Astrocyte (in vitro differentiated cells and primary cell): ENCODE measurements around the gene SPTBN5. TPM values are rescaled to one million over a fixed set of nuclear protein-coding genes. Genes with fewer than 3 reads are reported as not detected.

Source experiments
- DNase-seq: peaks from one replicate; pipeline ENCODE4 v3.0.0-alpha.2; 2010; ENCODE audit warnings: low read depth
- FAIRE-seq: peaks from 2 replicates; lab custom pipeline; 2011; peaks lifted over from hg19 to GRCh38; lab: Jason Lieb, UNC
- H2AFZ ChIP-seq: 2 replicates; pipeline ENCODE4 v1.6.0; 2012; ENCODE audit warnings: low read depth, low read length, inconsistent platforms
- H3K27ac ChIP-seq: 2 replicates; pipeline ENCODE4 v1.5.1; 2011; ENCODE audit warnings: low read depth, low read length, inconsistent platforms
- H3K27me3 ChIP-seq: 2 replicates; pipeline ENCODE4 v1.6.0; 2011; ENCODE audit warnings: low read length, inconsistent platforms; ENCODE audit not compliant: insufficient read depth
- H3K36me3 ChIP-seq: 2 replicates; pipeline ENCODE4 v1.5.1; 2011; ENCODE audit warnings: low read length, inconsistent platforms; ENCODE audit not compliant: insufficient read depth
- H3K4me1 ChIP-seq: 2 replicates; pipeline ENCODE4 v1.5.1; 2011; ENCODE audit warnings: low read length, inconsistent platforms; ENCODE audit not compliant: insufficient read depth
- H3K4me2 ChIP-seq: 2 replicates; pipeline ENCODE4 v1.6.0; 2012; ENCODE audit warnings: low read length, inconsistent platforms
- H3K4me3 ChIP-seq: 2 replicates; pipeline ENCODE4 v1.5.1; 2011; ENCODE audit warnings: low read depth, mild to moderate bottlenecking, low read length, inconsistent platforms; ENCODE audit not compliant: insufficient read depth
- H3K79me2 ChIP-seq: 2 replicates; pipeline ENCODE4 v1.6.0; 2012; ENCODE audit warnings: mild to moderate bottlenecking, low read length, inconsistent platforms; ENCODE audit not compliant: insufficient read depth
- H3K9ac ChIP-seq: 2 replicates; pipeline ENCODE4 v1.6.0; 2012; ENCODE audit warnings: mild to moderate bottlenecking, low read length, inconsistent platforms
- H3K9me3 ChIP-seq: 2 replicates; pipeline ENCODE4 v1.5.1; 2012; ENCODE audit warnings: low read depth, mild to moderate bottlenecking, low read length, inconsistent platforms; ENCODE audit not compliant: insufficient read depth
- H4K20me1 ChIP-seq: 2 replicates; pipeline ENCODE4 v1.6.0; 2012; ENCODE audit warnings: low read length, inconsistent platforms; ENCODE audit not compliant: insufficient read depth
- H3K27ac Mint-ChIP-seq: one replicate; pipeline ENCODE4 v1.8.0; 2021; ENCODE audit warnings: mild to moderate bottlenecking, mixed read lengths; ENCODE audit not compliant: unreplicated experiment
- H3K27me3 Mint-ChIP-seq: one replicate; pipeline ENCODE4 v1.8.0; 2021; ENCODE audit warnings: low read depth, mixed read lengths; ENCODE audit not compliant: unreplicated experiment
- H3K36me3 Mint-ChIP-seq: one replicate; pipeline ENCODE4 v1.8.0; 2021; ENCODE audit warnings: low read depth, mixed read lengths; ENCODE audit not compliant: unreplicated experiment
- H3K4me1 Mint-ChIP-seq: one replicate; pipeline ENCODE4 v1.8.0; 2021; ENCODE audit warnings: low read depth, mixed read lengths; ENCODE audit not compliant: unreplicated experiment
- H3K4me3 Mint-ChIP-seq: one replicate; pipeline ENCODE4 v1.8.0; 2021; ENCODE audit warnings: mild to moderate bottlenecking, moderate library complexity, mixed read lengths; ENCODE audit not compliant: unreplicated experiment
- H3K9me3 Mint-ChIP-seq: one replicate; pipeline ENCODE4 v1.8.0; 2021; ENCODE audit warnings: mild to moderate bottlenecking, mixed read lengths; ENCODE audit not compliant: unreplicated experiment
- EZH2 ChIP-seq: IDR thresholded peaks from 2 replicates; pipeline ENCODE4 v1.6.1; 2012; ENCODE audit warnings: mild to moderate bottlenecking, low read length, inconsistent platforms; ENCODE audit not compliant: insufficient read depth
- total RNA-seq: library from RNA; stranded (reverse); gene quantifications from 2 replicates; pipeline ENCODE4 v1.2.1, GENCODE V29; 2021
- TF ChIP-seq, protein P1 (sequence below): IDR thresholded peaks from 2 replicates; pipeline ENCODE4 v1.5.1; 2011; ENCODE audit warnings: low read depth, mild to moderate bottlenecking, inconsistent platforms, low read length, moderate library complexity; ENCODE audit not compliant: insufficient read depth

The SPTBN5 gene
- total RNA-seq, 1 donor from 2014 or later, result 5.3 TPM

DNA sequence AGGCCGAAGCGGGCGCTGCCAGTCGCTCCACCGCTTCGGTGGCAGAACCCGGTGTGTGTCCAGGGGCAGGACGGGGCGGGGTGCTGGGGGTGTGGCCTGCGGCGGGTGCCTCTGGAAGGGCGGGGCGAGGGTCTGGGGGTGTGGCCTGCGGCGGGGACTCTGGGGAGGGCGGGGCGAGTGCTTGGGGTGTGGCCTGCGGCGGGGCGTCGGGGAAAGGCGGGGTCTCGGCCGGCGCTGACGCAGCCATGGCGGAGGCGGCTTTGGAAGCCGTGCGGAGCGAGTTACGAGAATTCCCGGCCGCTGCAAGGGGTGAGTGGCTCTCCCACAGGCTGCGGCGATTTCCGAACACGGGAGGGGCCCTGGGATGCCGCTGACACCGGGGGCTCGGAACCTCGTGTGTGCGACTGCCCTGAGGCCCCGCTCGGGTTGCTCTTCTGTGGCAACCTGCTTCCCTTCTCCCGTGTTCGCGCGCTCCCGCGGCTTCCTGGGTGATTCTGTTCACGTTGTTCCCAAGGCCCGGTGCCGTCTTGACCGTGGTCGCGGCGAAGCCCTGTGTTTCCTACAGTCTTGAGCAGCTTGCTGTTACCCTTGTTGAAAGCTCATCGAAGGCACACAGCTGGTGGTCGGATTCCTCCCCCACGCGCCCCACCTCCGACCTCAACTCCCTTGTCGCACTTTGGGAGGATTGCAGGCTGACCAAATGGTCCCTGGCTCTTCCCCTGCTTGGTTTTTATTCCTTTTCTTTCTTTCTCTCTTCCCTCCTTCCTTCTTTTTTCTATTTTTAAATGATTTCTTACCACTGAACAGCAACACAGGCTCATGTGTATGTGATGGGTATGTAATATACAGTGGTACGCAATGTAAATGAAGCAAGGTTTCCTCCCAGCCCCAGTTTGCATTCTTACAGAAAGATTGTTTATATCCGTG lies 65.7 kb downstream of the SPTBN5 start, which contains the start of gene JMJD7:
Gene JMJD7, plus strand, starts transcription at position 213 of the 927 bp plus-strand sequence. Its CDS starts 33 bp downstream, at position 246.
- H3K4me2 ChIP-seq, result peak within 1 kb of the TSS; percentile 84
- Mint-ChIP-seq H3K4me1 (peaks cover 4% of the 10 kb centered on the region), H3K27me3 (no peaks in the 10 kb centered on the region), H3K27ac (peak within 1 kb of the TSS; percentile 73), H3K36me3 (peaks cover 15% of the 10 kb centered on the region), H3K9me3 (no peaks in the 10 kb centered on the region), H3K4me3 (peak within 1 kb of the TSS; percentile 88)
- H3K27me3 ChIP-seq, result no peaks in the 10 kb centered on the region
- peaks cover 10% of the 10 kb centered on the region for H3K36me3 ChIP-seq
- H3K27ac ChIP-seq, result peak within 1 kb of the TSS; percentile 44
- H3K4me3 ChIP-seq, result peak within 1 kb of the TSS; percentile 88
- FAIRE-seq (no peak), DNase-seq (peak; percentile 61)
- no peaks in the 10 kb centered on the region for H3K9me3 ChIP-seq
- peaks cover 14% of the 10 kb centered on the region for H3K4me1 ChIP-seq
- H3K9ac ChIP-seq, result peak within 1 kb of the TSS; percentile 83
- H2AFZ ChIP-seq, result peak within 1 kb of the TSS; percentile 89
- H3K79me2 ChIP-seq, result peaks cover 6% of the 10 kb centered on the region
- no peak for TF ChIP-seq EZH2
- TF ChIP-seq, protein P1, sequence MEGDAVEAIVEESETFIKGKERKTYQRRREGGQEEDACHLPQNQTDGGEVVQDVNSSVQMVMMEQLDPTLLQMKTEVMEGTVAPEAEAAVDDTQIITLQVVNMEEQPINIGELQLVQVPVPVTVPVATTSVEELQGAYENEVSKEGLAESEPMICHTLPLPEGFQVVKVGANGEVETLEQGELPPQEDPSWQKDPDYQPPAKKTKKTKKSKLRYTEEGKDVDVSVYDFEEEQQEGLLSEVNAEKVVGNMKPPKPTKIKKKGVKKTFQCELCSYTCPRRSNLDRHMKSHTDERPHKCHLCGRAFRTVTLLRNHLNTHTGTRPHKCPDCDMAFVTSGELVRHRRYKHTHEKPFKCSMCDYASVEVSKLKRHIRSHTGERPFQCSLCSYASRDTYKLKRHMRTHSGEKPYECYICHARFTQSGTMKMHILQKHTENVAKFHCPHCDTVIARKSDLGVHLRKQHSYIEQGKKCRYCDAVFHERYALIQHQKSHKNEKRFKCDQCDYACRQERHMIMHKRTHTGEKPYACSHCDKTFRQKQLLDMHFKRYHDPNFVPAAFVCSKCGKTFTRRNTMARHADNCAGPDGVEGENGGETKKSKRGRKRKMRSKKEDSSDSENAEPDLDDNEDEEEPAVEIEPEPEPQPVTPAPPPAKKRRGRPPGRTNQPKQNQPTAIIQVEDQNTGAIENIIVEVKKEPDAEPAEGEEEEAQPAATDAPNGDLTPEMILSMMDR, result no peak
- H4K20me1 ChIP-seq, result peaks cover 26% of the 10 kb centered on the region

GRCh38 chr15:41827290-41827879 lies 66.5 kb downstream of the SPTBN5 start:
- Mint-ChIP-seq H3K4me1 (peaks cover 4% of the 10 kb centered on the region), H3K27me3 (no peaks in the 10 kb centered on the region), H3K9me3 (no peaks in the 10 kb centered on the region), H3K36me3 (peaks cover 12% of the 10 kb centered on the region), H3K27ac (peak overlapping the region; percentile 12), H3K4me3 (peak overlapping the region; percentile 88)
- TF ChIP-seq, protein P1, result no peak
- TF ChIP-seq EZH2, result no peak
- peaks cover 21% of the 10 kb centered on the region for H4K20me1 ChIP-seq
- H3K27me3 ChIP-seq, result no peaks in the 10 kb centered on the region
- H3K4me2 ChIP-seq, result peak overlapping the region; percentile 84
- no peaks in the 10 kb centered on the region for H3K9me3 ChIP-seq
- FAIRE-seq, result no peak
- peak overlapping the region; percentile 58 for H3K4me3 ChIP-seq
- peaks cover 10% of the 10 kb centered on the region for H3K36me3 ChIP-seq
- peak overlapping the region; percentile 39 for H2AFZ ChIP-seq
- no peak overlapping the region for H3K27ac ChIP-seq
- H3K9ac ChIP-seq, result peak overlapping the region; percentile 44
- peaks cover 14% of the 10 kb centered on the region for H3K4me1 ChIP-seq
- DNase-seq, result no peak
- H3K79me2 ChIP-seq, result peaks cover 6% of the 10 kb centered on the region
